ENCODE data around the gene PRODH. TPM values are rescaled to one million over a fixed set of nuclear protein-coding genes. Genes with fewer than 3 reads are reported as not detected.
"Not testable (repeated sequence)": the region's sequence is repeated elsewhere in the genome, so short reads cannot be mapped to it uniquely, and the experiment has no call there.

Gene PRODH
- total RNA-seq, 1 donor from 2014 or later, result 1.8 TPM

GRCh38 chr22:18954990-18955571 is 19.0 kb upstream of the PRODH start:
- peaks cover 3% of the 10 kb centered on the region for H3K27me3 Mint-ChIP-seq (ENCODE audit: unreplicated experiment)
- no peak overlapping the region for H3K27ac Mint-ChIP-seq (ENCODE audit: unreplicated experiment)
- H3K4me1 Mint-ChIP-seq (ENCODE audit: unreplicated experiment), result no peaks in the 10 kb centered on the region
- no peak overlapping the region for H3K4me3 Mint-ChIP-seq (ENCODE audit: unreplicated experiment)
- TF ChIP-seq CTCF (IDR thresholded peaks at IDR 0.05; ENCODE audit: unreplicated experiment), result no peak
- H3K36me3 Mint-ChIP-seq (ENCODE audit: low read depth, unreplicated experiment), result no peaks in the 10 kb centered on the region
- DNase-seq (ENCODE audit: low spot score), result no peak
- H3K9me3 Mint-ChIP-seq (ENCODE audit: unreplicated experiment), result no peaks in the 10 kb centered on the region

- H3K27me3 Mint-ChIP-seq (ENCODE audit: unreplicated experiment); H3K4me3 Mint-ChIP-seq (ENCODE audit: unreplicated experiment); H3K27ac Mint-ChIP-seq (ENCODE audit: unreplicated experiment); H3K4me1 Mint-ChIP-seq (ENCODE audit: unreplicated experiment); H3K9me3 Mint-ChIP-seq (ENCODE audit: unreplicated experiment); H3K36me3 Mint-ChIP-seq (ENCODE audit: low read depth, unreplicated experiment): not testable (repeated sequence)
- peak; percentile 86 for DNase-seq (ENCODE audit: low spot score)
- peak; percentile 67 for TF ChIP-seq CTCF (IDR thresholded peaks at IDR 0.05; ENCODE audit: unreplicated experiment)
These were observed 18.4 kb upstream of the PRODH start for GRCh38 chr22:18954303-18954989.

- not testable (repeated sequence) for H3K27ac Mint-ChIP-seq (ENCODE audit: unreplicated experiment); H3K9me3 Mint-ChIP-seq (ENCODE audit: unreplicated experiment); H3K4me3 Mint-ChIP-seq (ENCODE audit: unreplicated experiment); DNase-seq (ENCODE audit: low spot score); H3K36me3 Mint-ChIP-seq (ENCODE audit: low read depth, unreplicated experiment); H3K27me3 Mint-ChIP-seq (ENCODE audit: unreplicated experiment); H3K4me1 Mint-ChIP-seq (ENCODE audit: unreplicated experiment)
These were observed 17.0 kb upstream of the PRODH start for GRCh38 chr22:18953128-18953527.

- Mint-ChIP-seq H3K4me3 (ENCODE audit: unreplicated experiment) (no peak overlapping the region), H3K36me3 (ENCODE audit: low read depth, unreplicated experiment) (no peaks in the 10 kb centered on the region), H3K4me1 (ENCODE audit: unreplicated experiment) (no peaks in the 10 kb centered on the region), H3K27me3 (ENCODE audit: unreplicated experiment) (no peaks in the 10 kb centered on the region), H3K27ac (ENCODE audit: unreplicated experiment) (no peak overlapping the region), H3K9me3 (ENCODE audit: unreplicated experiment) (no peaks in the 10 kb centered on the region)
- peak; percentile 1 for DNase-seq (ENCODE audit: low spot score)
- no peak for TF ChIP-seq CTCF (IDR thresholded peaks at IDR 0.05; ENCODE audit: unreplicated experiment)
These were observed 15.9 kb upstream of the PRODH start for GRCh38 chr22:18952022-18952421.

GRCh38 chr22:18950141-18950540 is 14.0 kb upstream of the PRODH start:
- Mint-ChIP-seq H3K4me3 (ENCODE audit: unreplicated experiment) (no peak overlapping the region), H3K9me3 (ENCODE audit: unreplicated experiment) (no peaks in the 10 kb centered on the region), H3K4me1 (ENCODE audit: unreplicated experiment) (no peaks in the 10 kb centered on the region), H3K36me3 (ENCODE audit: low read depth, unreplicated experiment) (no peaks in the 10 kb centered on the region), H3K27ac (ENCODE audit: unreplicated experiment) (no peak overlapping the region), H3K27me3 (ENCODE audit: unreplicated experiment) (no peaks in the 10 kb centered on the region)
- DNase-seq (ENCODE audit: low spot score), result peak; percentile 2
- TF ChIP-seq CTCF (IDR thresholded peaks at IDR 0.05; ENCODE audit: unreplicated experiment), result no peak

Data from endothelial cell (in vitro differentiated cells).